Coronary artery (tissue), 2 donors: ENCODE results near the gene SLAIN2.

Experiments used
- DNase-seq: peaks from one replicate; pipeline ENCODE4 v3.0.0-alpha.2; 2017; ENCODE audit warnings: low spot score
- H3K27ac ChIP-seq, 2 donors: fragments of 200-600 bp; sonication (generic); one replicate each; pipeline ENCODE4 v1.5.1; 2016 to 2019
- H3K4me3 ChIP-seq: fragments of 200-600 bp; sonication (generic); 2 replicates; pipeline ENCODE4 v1.5.1; 2016; ENCODE audit warnings: mild to moderate bottlenecking, moderate library complexity
- CTCF ChIP-seq: fragments of 200-600 bp; sonication (generic); IDR thresholded peaks from one replicate; pipeline ENCODE4 v1.5.1; 2019; ENCODE audit warnings: antibody characterized with exemption

Gene SLAIN2

GRCh38 chr4:48379587-48380180 lies 38.4 kb downstream of the SLAIN2 start:
- Histone ChIP-seq H3K27ac (no peak overlapping the region), H3K4me3 (no peak overlapping the region)
- TF ChIP-seq CTCF = no peak
- DNase-seq = no peak

GRCh38 chr4:48380583-48381167 lies 39.3 kb downstream of the SLAIN2 start:
- Histone ChIP-seq H3K27ac (no peak overlapping the region), H3K4me3 (no peak overlapping the region)
- TF ChIP-seq CTCF = no peak
- no peak for DNase-seq

GRCh38 chr4:48388525-48389154 lies 47.3 kb downstream of the SLAIN2 start:
- H3K4me3 ChIP-seq = no peak overlapping the region
- no peak for TF ChIP-seq CTCF
- DNase-seq = no peak
- H3K27ac ChIP-seq = no peak overlapping the region

- no peak for TF ChIP-seq CTCF
- DNase-seq = no peak
- Histone ChIP-seq H3K27ac (no peak overlapping the region), H3K4me3 (no peak overlapping the region)
Measured at GRCh38 chr4:48396043-48396442, 54.7 kb downstream of the SLAIN2 start.

- TF ChIP-seq CTCF = no peak
- no peak for DNase-seq
- Histone ChIP-seq H3K27ac (no peak overlapping the region), H3K4me3 (no peak overlapping the region)
Measured at GRCh38 chr4:48400416-48400815, 59.1 kb downstream of the SLAIN2 start.

- Histone ChIP-seq H3K27ac (no peak overlapping the region), H3K4me3 (no peak overlapping the region)
- no peak for TF ChIP-seq CTCF
- DNase-seq = no peak
Measured at GRCh38 chr4:48403358-48403757, 62.0 kb downstream of the SLAIN2 start.

- Histone ChIP-seq H3K4me3 (no peak overlapping the region), H3K27ac (no peak overlapping the region)
- no peak for DNase-seq
- TF ChIP-seq CTCF = no peak
Measured at GRCh38 chr4:48403779-48404178, 62.5 kb downstream of the SLAIN2 start.
